ENCODE results near the gene CCDC124.
A peak's percentile ranks its signal among the peaks of the same experiment; 100 is the strongest.

CCDC124 gene

GRCh38 chr19:17936379-17936778, 3.6 kb downstream of the CCDC124 start:
- no peak for DNase-seq

GRCh38 chr19:17937371-17937900, 4.6 kb downstream of the CCDC124 start:
- DNase-seq: no peak

- peak; percentile 86 for DNase-seq
Observed at GRCh38 chr19:17938092-17938845, 5.5 kb downstream of the CCDC124 start.

GRCh38 chr19:17942181-17942580, 9.4 kb downstream of the CCDC124 start:
- no peak for DNase-seq

- no peak for DNase-seq
Observed at GRCh38 chr19:17942582-17943273, 9.9 kb downstream of the CCDC124 start.

GRCh38 chr19:17943274-17944221, 10.7 kb downstream of the CCDC124 start:
- DNase-seq: no peak

- no peak for DNase-seq
Observed at GRCh38 chr19:17944301-17944700, 11.5 kb downstream of the CCDC124 start.

GRCh38 chr19:17946965-17947784, 14.4 kb downstream of the CCDC124 start:
- peak; percentile 43 for DNase-seq

- DNase-seq: peak; percentile 96
Observed at GRCh38 chr19:17947815-17948513, 15.1 kb downstream of the CCDC124 start.

GRCh38 chr19:17948514-17948900, 15.7 kb downstream of the CCDC124 start:
- DNase-seq: no peak

- no peak for DNase-seq
Observed at GRCh38 chr19:17948931-17949930, 16.4 kb downstream of the CCDC124 start.

- no peak for DNase-seq
Observed at GRCh38 chr19:17949956-17950309, 17.1 kb downstream of the CCDC124 start.

GRCh38 chr19:17950310-17951156, 17.7 kb downstream of the CCDC124 start:
- DNase-seq: peak; percentile 44

GRCh38 chr19:17951157-17951989, 18.6 kb downstream of the CCDC124 start:
- DNase-seq: no peak

GRCh38 chr19:17951990-17952976, 19.5 kb downstream of the CCDC124 start:
- DNase-seq: no peak

- no peak for DNase-seq
Observed at GRCh38 chr19:17953316-17953801, 20.5 kb downstream of the CCDC124 start.

GRCh38 chr19:17953869-17954268, 21.1 kb downstream of the CCDC124 start:
- no peak for DNase-seq

Measured in activated CD8-positive, alpha-beta memory T cell treated with anti-CD3 and anti-CD28 coated beads, Interleukin-2, amount 50 U/mL, for 4 hours (primary cell).